ENCODE data around the gene AK2.
"Not testable (repeated sequence)": the region's sequence is repeated elsewhere in the genome, so short reads cannot be mapped to it uniquely, and the experiment has no call there.

Gene AK2

DNA sequence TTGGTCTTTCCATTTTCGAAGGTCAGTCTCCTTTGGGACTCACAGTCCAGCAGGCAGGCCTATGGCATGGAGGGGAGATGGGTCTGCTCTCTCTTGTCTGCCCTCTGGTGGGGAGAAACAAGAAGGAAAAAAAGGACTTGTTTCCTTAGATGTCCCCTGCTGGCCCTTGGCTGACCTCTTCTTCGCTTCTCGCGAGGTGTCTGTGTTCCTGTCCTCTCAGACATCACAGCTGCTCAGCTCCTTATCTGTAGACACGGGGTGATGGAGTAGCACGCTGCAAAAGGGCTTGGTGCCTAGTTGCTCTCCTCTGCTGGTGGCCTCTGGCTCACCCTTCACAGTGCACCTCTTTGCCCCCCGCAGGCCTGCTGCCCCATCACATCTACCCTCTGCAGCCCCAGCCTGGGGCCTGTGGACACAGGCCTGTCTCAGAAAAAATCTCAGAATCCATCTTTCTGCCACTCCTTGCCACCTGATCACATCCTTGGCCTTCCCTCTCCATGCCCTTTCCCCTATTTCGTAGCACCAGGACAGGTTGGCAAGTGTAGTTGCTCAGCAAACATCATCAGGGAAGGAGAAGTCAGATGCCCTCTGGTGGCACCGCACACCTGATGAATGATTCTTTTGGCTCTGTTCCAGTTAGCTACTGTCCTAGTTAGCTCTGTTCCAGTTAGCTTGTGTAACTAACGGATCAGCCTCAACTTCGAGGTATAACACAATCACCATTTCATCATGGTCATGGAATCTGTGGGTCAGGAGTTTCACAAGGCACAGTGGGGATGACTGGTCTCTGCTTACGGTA, 18.7 kb upstream of the AK2 start:
- DNase-seq (ENCODE audit: low read depth in 2 of 2): peak in 1 of 2 experiments; percentile 16

DNA sequence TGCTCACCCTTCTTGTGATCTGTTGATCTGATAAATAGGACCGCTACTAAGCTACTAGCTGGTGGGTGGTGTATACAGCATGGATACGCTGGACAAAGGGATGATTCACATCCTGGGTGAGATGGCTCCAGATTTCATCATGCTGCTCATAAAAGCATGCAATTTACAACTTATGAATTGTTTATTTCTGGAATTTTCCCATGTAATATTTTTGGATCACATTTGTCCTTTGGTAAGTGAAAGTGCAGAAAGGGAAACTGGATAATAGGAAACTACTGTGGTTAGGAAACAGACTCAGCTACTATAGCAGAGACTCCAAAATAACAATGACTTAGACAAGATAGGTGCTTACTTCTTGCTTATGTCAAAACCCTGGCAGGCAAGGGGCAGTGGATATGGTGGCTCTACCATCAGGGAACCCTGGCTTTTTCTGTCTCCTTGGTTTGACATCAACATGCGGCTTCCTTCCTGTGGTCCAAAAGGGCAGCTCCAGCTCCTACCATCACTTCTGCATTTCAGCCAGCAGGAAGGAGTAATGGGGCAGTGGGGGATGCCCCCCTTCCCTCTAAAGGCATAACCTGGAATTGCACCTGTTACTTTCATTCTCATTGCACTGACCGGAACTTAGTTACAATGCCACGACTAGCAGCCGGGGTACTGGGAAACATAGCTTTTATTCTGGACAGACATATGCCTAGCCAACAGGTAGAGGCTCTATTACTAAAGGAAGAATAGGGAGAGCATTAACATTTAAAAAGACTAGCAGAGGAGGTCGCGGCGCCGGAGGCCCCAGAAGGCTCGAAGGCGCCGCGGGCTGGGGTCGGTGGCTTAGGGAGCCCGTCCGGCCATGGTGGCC, 13.8 kb upstream of the AK2 start:
- peak; percentile 43 to 46 for DNase-seq (ENCODE audit: low read depth in 2 of 2)

- DNase-seq (ENCODE audit: low read depth in 2 of 2): no peak
Measured at GRCh38 chr1:33049371-33049770, 12.7 kb upstream of the AK2 start.

DNA sequence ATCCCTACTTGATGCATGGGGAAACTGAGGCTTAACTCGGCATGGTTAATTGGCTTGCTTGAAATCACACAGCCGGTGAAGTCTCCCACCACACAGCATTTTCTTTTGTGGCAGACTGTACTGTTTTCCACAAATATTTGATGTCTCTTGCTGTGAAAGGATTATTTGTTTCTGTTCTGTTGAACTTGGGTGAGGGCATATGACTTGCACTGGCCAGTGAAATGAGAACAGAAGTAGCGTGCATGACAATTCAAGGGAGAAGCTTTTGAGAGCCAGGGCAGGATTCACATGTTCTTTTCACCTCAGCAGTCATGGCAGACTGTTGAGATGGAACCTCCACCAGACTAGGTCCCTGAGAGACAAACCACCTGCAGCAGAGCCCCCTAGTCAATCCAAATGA, 11.7 kb upstream of the AK2 start:
- no peak for DNase-seq (ENCODE audit: low read depth in 2 of 2)

- DNase-seq (ENCODE audit: low read depth in 2 of 2): no peak
Measured at GRCh38 chr1:33047839-33048305, 11.2 kb upstream of the AK2 start.

- no peak for DNase-seq (ENCODE audit: low read depth in 2 of 2)
Measured at GRCh38 chr1:33047290-33047689, 10.6 kb upstream of the AK2 start.

GRCh38 chr1:33046234-33046633, 9.6 kb upstream of the AK2 start:
- not testable (repeated sequence) for DNase-seq (ENCODE audit: low read depth in 2 of 2)

GRCh38 chr1:33045814-33046213, 9.1 kb upstream of the AK2 start:
- DNase-seq (ENCODE audit: low read depth in 2 of 2): no peak

- DNase-seq (ENCODE audit: low read depth in 2 of 2): no peak
Measured at GRCh38 chr1:33045246-33045645, 8.6 kb upstream of the AK2 start.

DNA sequence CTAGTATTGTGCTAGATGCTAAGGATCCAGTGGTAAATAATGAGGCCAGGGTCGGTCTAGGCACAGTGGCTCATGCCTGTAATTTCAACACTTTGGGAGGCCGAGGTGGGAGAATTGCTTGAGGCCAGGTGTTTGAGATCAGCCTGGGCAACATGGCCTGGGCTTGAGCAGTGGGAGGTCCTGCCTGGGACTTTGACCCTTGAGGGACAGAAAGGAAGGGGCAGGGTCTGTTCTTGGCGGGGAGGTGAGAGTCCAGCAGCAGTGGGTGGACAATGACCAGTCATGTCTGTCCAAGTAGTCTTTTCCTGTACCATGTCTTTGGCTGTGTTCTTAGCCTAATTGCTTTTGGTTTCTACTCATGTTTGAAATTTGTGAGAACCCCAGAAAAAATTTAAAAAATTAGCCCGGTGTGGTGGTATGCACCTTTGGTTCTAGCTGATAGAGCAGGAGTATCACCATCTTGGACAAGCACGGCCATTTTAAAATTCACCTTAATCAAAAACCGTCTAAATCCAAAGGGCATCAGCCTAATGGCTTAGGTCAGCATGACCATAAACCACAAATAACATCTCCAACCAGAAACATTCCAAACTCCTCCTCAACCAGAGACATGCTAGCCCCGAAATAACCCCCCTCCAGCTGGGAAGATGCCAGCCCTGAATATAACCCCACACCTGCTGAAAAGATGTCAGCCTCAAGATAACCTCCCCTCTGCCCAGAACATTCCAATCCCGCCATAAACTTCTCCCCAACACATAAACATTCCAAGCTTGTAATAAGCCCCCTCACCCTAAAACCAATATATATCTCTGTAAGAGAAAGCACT, 6.8 kb upstream of the AK2 start:
- no peak for DNase-seq (ENCODE audit: low read depth in 2 of 2)

DNA sequence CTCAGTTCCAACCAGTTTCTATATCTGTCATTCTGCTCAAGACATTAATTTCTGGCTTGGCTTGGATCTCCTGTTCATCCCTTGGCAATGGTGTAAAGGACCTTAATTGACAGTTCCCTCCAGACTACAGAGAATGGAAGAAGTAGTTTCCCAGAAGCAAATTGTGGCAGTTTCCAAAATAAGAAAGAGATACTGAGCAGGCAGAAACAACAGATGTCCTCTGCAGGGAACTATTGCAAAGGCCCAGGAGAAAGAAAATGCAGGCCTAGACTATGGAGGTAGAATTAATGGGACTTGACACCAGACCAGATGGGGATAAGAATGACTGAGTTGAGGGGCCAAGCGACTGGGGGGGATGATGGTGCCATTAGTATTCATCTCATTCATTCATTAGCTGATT, 6.1 kb upstream of the AK2 start:
- no peak for DNase-seq (ENCODE audit: low read depth in 2 of 2)

DNA sequence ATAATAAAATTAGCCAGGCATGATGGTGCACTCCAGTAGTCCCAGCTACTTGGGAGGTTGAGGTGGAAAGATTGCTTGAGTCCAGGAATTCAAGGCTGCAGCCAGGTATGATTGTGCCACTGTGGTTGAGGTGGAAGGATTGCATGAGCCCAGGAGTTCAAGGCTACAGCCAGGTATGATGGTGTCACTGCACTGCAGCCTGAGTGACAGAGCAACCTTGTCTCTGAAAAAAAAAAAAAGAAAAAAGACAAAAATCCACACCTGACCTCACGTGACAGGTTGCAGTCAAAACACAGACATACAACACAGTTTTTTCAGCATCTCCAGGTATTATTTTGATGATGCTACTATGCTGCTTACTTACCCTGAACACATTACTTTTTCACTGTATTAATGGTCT, 4.3 kb upstream of the AK2 start:
- no peak for DNase-seq (ENCODE audit: low read depth in 2 of 2)

DNA sequence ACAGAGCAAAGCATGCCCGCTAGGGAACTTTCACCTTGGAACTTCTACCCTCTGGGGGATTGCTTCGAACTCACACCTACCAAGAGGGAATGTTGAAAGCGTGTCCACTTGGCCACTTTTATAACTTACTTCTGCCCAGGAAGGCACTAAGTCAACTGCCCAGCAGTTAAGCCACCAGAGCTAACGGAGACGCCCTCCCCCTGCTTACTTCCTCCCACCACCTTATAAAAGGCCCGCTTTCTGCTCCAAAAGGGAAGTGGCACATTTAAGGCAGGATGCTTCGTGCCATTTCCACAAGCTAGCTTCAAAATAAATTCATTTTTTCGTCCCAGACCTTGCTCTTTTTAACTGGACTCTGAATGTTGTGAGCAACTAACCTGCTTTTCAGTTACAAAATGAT, 3.2 kb upstream of the AK2 start:
- DNase-seq (ENCODE audit: low read depth in 2 of 2): no peak

GRCh38 chr1:33036051-33036525, 595 bp downstream of the AK2 start:
- no peak for DNase-seq (ENCODE audit: low read depth in 2 of 2)

- DNase-seq (ENCODE audit: low read depth in 2 of 2): no peak
Measured at GRCh38 chr1:33032126-33032869, 4.4 kb downstream of the AK2 start.

DNA sequence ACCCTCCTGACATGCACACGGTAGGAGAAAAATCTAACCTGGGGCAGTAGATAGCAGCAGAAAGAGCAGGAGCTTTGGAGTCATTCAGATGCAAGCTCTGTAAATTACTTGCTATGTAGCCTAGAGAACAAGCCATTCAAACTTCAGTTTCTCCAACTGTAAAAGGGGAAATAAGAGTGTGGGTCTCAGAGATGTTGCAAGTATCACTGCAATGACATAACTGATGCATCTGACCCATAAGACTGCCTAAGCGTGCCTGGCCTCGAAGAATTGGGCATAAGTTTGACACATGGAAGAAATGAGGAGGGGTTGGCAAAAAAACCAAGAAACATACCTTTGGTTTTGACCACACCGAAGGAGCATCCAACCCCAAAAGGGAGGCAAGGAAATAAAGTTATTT, 5.2 kb downstream of the AK2 start:
- no peak for DNase-seq (ENCODE audit: low read depth in 2 of 2)

- no peak for DNase-seq (ENCODE audit: low read depth in 2 of 2)
Measured at GRCh38 chr1:33030575-33030974, 6.1 kb downstream of the AK2 start.

DNA sequence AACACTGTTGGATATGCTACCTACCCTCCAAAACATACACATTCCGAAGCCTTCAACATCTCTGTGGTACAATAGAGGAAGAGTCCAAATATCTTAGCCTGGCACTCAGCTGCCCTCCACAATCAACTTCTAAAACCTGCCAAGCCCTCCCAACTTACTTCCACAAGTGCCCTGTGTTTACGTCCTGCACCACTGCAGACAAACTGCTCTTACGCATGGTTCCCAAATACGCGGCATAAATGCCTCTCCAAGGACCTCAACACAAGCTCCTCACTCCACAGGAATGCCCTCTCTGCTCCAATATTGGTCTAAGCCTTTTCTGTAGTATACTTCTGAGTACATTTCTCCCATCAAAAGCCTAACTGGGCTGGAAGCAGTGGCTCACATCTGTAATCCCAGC, 6.8 kb downstream of the AK2 start:
- no peak for DNase-seq (ENCODE audit: low read depth in 2 of 2)

GRCh38 chr1:33029209-33029608, 7.5 kb downstream of the AK2 start:
- DNase-seq (ENCODE audit: low read depth in 2 of 2): no peak

DNA sequence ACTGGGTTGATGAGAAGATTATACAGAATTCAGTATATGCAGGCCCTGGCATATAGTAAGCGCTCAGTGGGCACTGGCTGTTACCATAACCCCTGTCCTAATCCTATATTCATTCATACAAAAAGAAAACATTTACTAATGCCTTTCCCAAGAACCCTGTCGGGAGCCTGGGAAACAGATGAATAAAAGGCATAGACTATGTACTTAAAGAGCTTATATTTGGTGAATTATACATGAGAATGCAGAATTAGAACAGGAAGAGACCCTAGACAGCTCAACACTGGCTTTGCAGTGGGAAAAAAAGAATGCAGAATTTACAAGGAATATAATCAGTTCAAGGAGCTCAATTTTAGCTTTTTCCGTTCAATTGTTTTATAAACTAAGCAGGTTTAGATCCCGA, 10.9 kb downstream of the AK2 start:
- no peak for DNase-seq (ENCODE audit: low read depth in 2 of 2)

DNA sequence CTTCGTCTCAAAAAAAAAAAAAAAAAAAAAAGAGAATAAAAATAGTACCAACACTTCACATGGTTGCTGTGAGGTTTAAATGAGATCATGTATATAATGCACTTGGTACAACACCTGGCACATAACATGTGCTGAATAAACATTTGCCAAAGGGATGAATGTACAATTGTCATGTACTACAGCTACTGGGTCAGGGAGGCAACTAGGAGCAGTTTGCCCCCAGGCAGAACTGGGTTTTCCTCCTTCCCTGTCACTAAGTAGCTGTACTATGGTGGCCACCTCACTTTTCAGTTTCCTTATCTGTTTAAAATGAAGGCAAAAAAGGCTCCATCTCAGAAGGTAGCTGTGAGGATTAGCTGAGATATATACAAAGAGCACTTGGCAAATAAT, 11.5 kb downstream of the AK2 start:
- DNase-seq (ENCODE audit: low read depth in 2 of 2): no peak
